NCI-H2081 (cell line): ENCODE measurements around the gene SH3BP5L.

Source experiments
- DNase-seq, 2 experiments: peaks; one replicate each; lab custom pipeline; 2025; lab: John Stamatoyannopoulos, UW

SH3BP5L gene

GRCh38 chr1:248825573-248825908 is 174 bp downstream of the SH3BP5L start:
- DNase-seq = no peak

- no peak for DNase-seq
Observed at GRCh38 chr1:248825136-248825535, 579 bp downstream of the SH3BP5L start.

GRCh38 chr1:248824701-248825100 is 1.0 kb downstream of the SH3BP5L start:
- no peak for DNase-seq

GRCh38 chr1:248824301-248824700 is 1.4 kb downstream of the SH3BP5L start:
- DNase-seq = no peak

- no peak for DNase-seq
Observed at GRCh38 chr1:248823517-248824001, 2.2 kb downstream of the SH3BP5L start.

GRCh38 chr1:248822148-248823032 is 3.3 kb downstream of the SH3BP5L start:
- DNase-seq = no peak

GRCh38 chr1:248821641-248822040 is 4.1 kb downstream of the SH3BP5L start:
- DNase-seq = no peak

- no peak for DNase-seq
Observed at GRCh38 chr1:248821101-248821500, 4.6 kb downstream of the SH3BP5L start.

GRCh38 chr1:248820041-248820585 is 5.6 kb downstream of the SH3BP5L start:
- no peak for DNase-seq

GRCh38 chr1:248818505-248819374 is 7.0 kb downstream of the SH3BP5L start:
- no peak for DNase-seq

- DNase-seq = no peak
Observed at GRCh38 chr1:248817065-248817464, 8.7 kb downstream of the SH3BP5L start.

GRCh38 chr1:248816042-248816851 is 9.5 kb downstream of the SH3BP5L start:
- DNase-seq = no peak

- DNase-seq = no peak
Observed at GRCh38 chr1:248815407-248816034, 10.2 kb downstream of the SH3BP5L start.

- no peak for DNase-seq
Observed at GRCh38 chr1:248814351-248814750, 11.4 kb downstream of the SH3BP5L start.

- DNase-seq = no peak
Observed at GRCh38 chr1:248813546-248813945, 12.2 kb downstream of the SH3BP5L start.

- DNase-seq = no peak
Observed at GRCh38 chr1:248812736-248813425, 12.8 kb downstream of the SH3BP5L start.

- no peak for DNase-seq
Observed at GRCh38 chr1:248811514-248812490, 13.9 kb downstream of the SH3BP5L start.

- peak; percentile 11 to 59 for DNase-seq
Observed at GRCh38 chr1:248810727-248811513, 14.8 kb downstream of the SH3BP5L start.
